Cardiac septum (tissue), 1 donor: ENCODE results near the gene FYN. TPM values are rescaled to one million over a fixed set of nuclear protein-coding genes. Genes with fewer than 3 reads are reported as not detected.

Experiments
- DNase-seq: peaks from one replicate; pipeline ENCODE4 v3.0.0-alpha.2; 2020; ENCODE audit warnings: low spot score
- intact Hi-C: fragments of 100-400 bp; cut with DNase I; formaldehyde crosslinking; loops from one replicate; pipeline ENCODE4 v1.14.0; 2022
- total RNA-seq: library from RNA; stranded (reverse); fragmentation: NEBNext Ultra II Directional; extraction: Animal tissue kit (Norgen Biotek cat#: 25700); gene quantifications from one replicate; pipeline ENCODE4 v1.2.1, GENCODE V29; 2021
- donor health status: DM: no; HTN: no; CAD: no.

Gene FYN
- total RNA-seq, 1 donor from 2014 or later, result 65.3 TPM

GRCh38 chr6:111664565-111665030 is 208.7 kb downstream of the FYN start:
- intact Hi-C loops, result no loop called here
- DNase-seq, result no peak

- intact Hi-C loops, result no loop called here
These were observed 209.3 kb downstream of the FYN start for GRCh38 chr6:111663692-111664564.

GRCh38 chr6:111662794-111663593 is 210.3 kb downstream of the FYN start:
- DNase-seq, result no peak
- intact Hi-C loops, result no loop called here

More at GRCh38 chr6:111663692-111664564, 209.3 kb downstream of the FYN start:
- DNase-seq, result no peak

GRCh38 chr6:111662072-111662793 is 211.0 kb downstream of the FYN start:
- DNase-seq, result no peak
- intact Hi-C loops, result no loop called here

GRCh38 chr6:111661541-111662061 is 211.7 kb downstream of the FYN start:
- no peak for DNase-seq
- intact Hi-C loops, result no loop called here

- no peak for DNase-seq
- intact Hi-C loops, result no loop called here
These were observed 212.7 kb downstream of the FYN start for GRCh38 chr6:111660531-111660930.

GRCh38 chr6:111658462-111659154 is 214.6 kb downstream of the FYN start:
- intact Hi-C loops, result no loop called here

GRCh38 chr6:111657146-111657545 is 216.1 kb downstream of the FYN start:
- intact Hi-C loops, result no loop called here
- no peak for DNase-seq

More at GRCh38 chr6:111658462-111659154, 214.6 kb downstream of the FYN start:
- no peak for DNase-seq

GRCh38 chr6:111653979-111654378 is 219.3 kb downstream of the FYN start:
- no peak for DNase-seq
- intact Hi-C loops, result no loop called here

GRCh38 chr6:111653434-111653833 is 219.8 kb downstream of the FYN start:
- intact Hi-C loops, result no loop called here
- no peak for DNase-seq

GRCh38 chr6:111652156-111652555 is 221.1 kb downstream of the FYN start:
- intact Hi-C loops, result no loop called here
- no peak for DNase-seq

GRCh38 chr6:111651185-111652034 is 221.8 kb downstream of the FYN start:
- no peak for DNase-seq
- intact Hi-C loops, result no loop called here

- intact Hi-C loops, result no loop called here
- no peak for DNase-seq
These were observed 223.2 kb downstream of the FYN start for GRCh38 chr6:111650049-111650448.

- intact Hi-C loops, result loop anchor here (10.0 kb wide), 1 partner anchor 383 kb away; no protein-coding TSS in a partner anchor
- no peak for DNase-seq
These were observed 225.2 kb downstream of the FYN start for GRCh38 chr6:111648100-111648499.

GRCh38 chr6:111646942-111647341 is 226.3 kb downstream of the FYN start:
- DNase-seq, result no peak
- intact Hi-C loops, result loop anchor here (10.0 kb wide), 1 partner anchor 382 kb away; no protein-coding TSS in a partner anchor

GRCh38 chr6:111646034-111646433 is 227.2 kb downstream of the FYN start:
- intact Hi-C loops, result loop anchor here (10.0 kb wide), 1 partner anchor 381 kb away; no protein-coding TSS in a partner anchor
- DNase-seq, result no peak

- intact Hi-C loops, result loop anchor here (5.0 to 10.0 kb wide), 3 partner anchors 163 to 380 kb away; partner anchors contain the start of gene REV3L
- no peak for DNase-seq
These were observed 228.3 kb downstream of the FYN start for GRCh38 chr6:111644893-111645430.
